Ovary (tissue), 10 donors: ENCODE data around the gene RACK1. TPM values are rescaled to one million over a fixed set of nuclear protein-coding genes. Genes with fewer than 3 reads are reported as not detected.
"Not testable (repeated sequence)": the region's sequence is repeated elsewhere in the genome, so short reads cannot be mapped to it uniquely, and the experiment has no call there.

Experiments
- DNase-seq, 5 donors: peaks; one replicate each; pipeline ENCODE4 v3.0.0-alpha.2; 2019 to 2020
- H3K27ac ChIP-seq, 2 donors: fragments of 200-600 bp; one replicate each; pipeline versions ENCODE4 v1.5.1 to v1.8.0; 2019 to 2022
- H3K27me3 ChIP-seq: fragments of 200-600 bp; one replicate; pipeline ENCODE4 v1.8.0; 2022
- H3K36me3 ChIP-seq: fragments of 200-600 bp; sonication (generic); one replicate; pipeline ENCODE4 v1.5.1; 2019
- H3K4me1 ChIP-seq: one replicate; pipeline ENCODE4 v1.8.1; 2013; ENCODE audit warnings: mild to moderate bottlenecking, moderate library complexity; ENCODE audit not compliant: insufficient read depth
- H3K4me3 ChIP-seq: fragments of 200-600 bp; sonication (generic); one replicate; pipeline ENCODE4 v1.5.1; 2017
- H3K9me3 ChIP-seq, 2 donors: fragments of 200-600 bp in 1 of 2; sonication (generic) in 1 of 2; one replicate each; pipeline versions ENCODE4 v1.5.1 to v1.8.1; 2013 to 2019; ENCODE audit warnings: mild to moderate bottlenecking in 1 of 2, moderate library complexity in 1 of 2
- EP300 ChIP-seq: sonication (generic); formaldehyde crosslinking; IDR thresholded peaks from one replicate; pipeline ENCODE4 v1.6.1; 2017; ENCODE audit warnings: antibody characterized with exemption
- POLR2A ChIP-seq: fragments of 450-650 bp; IDR thresholded peaks from one replicate; pipeline ENCODE4 v1.6.1; 2017; ENCODE audit warnings: antibody characterized with exemption, mild to moderate bottlenecking, moderate library complexity
- WGBS, 3 donors: extraction: QIAGEN DNeasy Blood & Tissue Kit in 1 of 3; methylation state at CpG; one replicate each; pipeline versions ENCODE4 v1.1.5 to v1.1.7; 2013 to 2017; 5-methylcytosine and 5-hydroxymethylcytosine counted together
- intact Hi-C, 4 donors: fragments of 100-400 bp; cut with DNase I; formaldehyde crosslinking; loops; one replicate each; pipeline versions ENCODE4 v1.11.0 to v1.15.1; 2022 to 2023
- long read RNA-seq, 3 donors: library from polyadenylated mRNA in 2 of 3; unstranded in 2 of 3; transcript quantifications; one replicate each; pipeline ENCODE4 v2.0.0 and lab custom pipeline, GENCODE V29; 2021 to 2026
- polyA plus RNA-seq, 2 donors: library from polyadenylated mRNA; stranded (reverse); fragments of 200-250 nt in 1 of 2; fragments of 350-450 nt in 1 of 2; fragmentation: Illumina TruSeq in 1 of 2; extraction: RNeasy Lipid Tissue Mini Kit (QIAGEN cat#74804) in 1 of 2; gene quantifications; one replicate each; pipeline ENCODE4 v1.2.3, GENCODE V29; 2013 to 2014
- total RNA-seq, 7 donors: library from RNA; depleted of rRNA in 2 of 7; stranded (reverse); fragments of >200 nt in 2 of 7; fragmentation: NEBNext Ultra II Directional in 3 of 7; extraction: Animal tissue kit (Norgen Biotek cat#: 25700) in 3 of 7; gene quantifications; one replicate each; pipeline versions ENCODE4 v1.1.0 to v1.2.4, GENCODE V29; 2016 to 2023
- TF ChIP-seq, protein P1 (sequence below), 3 donors: fragments of 450-650 bp in 2 of 3; fragments of 200-600 bp in 1 of 3; IDR thresholded peaks; one replicate each; pipeline versions ENCODE4 v1.5.1 to v1.8.0; 2016 to 2022; ENCODE audit warnings: antibody characterized with exemption in 3 of 3, mild to moderate bottlenecking in 1 of 3
- donor health status: DM: no; HTN: no; CAD: no; lungs with moderate emphysema.
- donor health status: DM: no; HTN: no; CAD: no.
- donor health status: Bipolar disorder and iron deficiency.
- donor health status: DM: yes; HTN: yes; CAD: no.
- donor health status: DM: no; HTN: no; CAD: no.
- donor health status: DM: yes; HTN: yes; CAD: no.

RACK1 gene
- 1,000 to 10,000 TPM; 2,570 to 4,531 (median 3,203) TPM for total RNA-seq
- 1,000 to 10,000 TPM; 2,702 to 4,895 TPM for polyA plus RNA-seq
- long read RNA-seq, donor 1, transcript RACK1-230 (7 exons, 1,651 nt): minor isoform, 13 of 10,248 reads
- long read RNA-seq, donor 1, transcript RACK1-224 (8 exons, 1,150 nt): minor isoform, 260 of 10,248 reads
- long read RNA-seq, donor 1, transcript RACK1-210 (8 exons, 1,098 nt): minor isoform, 118 of 10,248 reads
- long read RNA-seq, donor 1, transcript RACK1-227 (8 exons, 1,403 nt): major isoform, 9,310 of 10,248 reads
- long read RNA-seq, donor 1, partial matches to known transcripts: 174 of 10,248 reads
- long read RNA-seq, donor 1, other reads (novel, unspliced or antisense): 344 of 10,248 reads
- long read RNA-seq, donor 2, transcript RACK1-224 (8 exons, 1,150 nt): minor isoform, 11 of 1,114 reads
- long read RNA-seq, donor 2, transcript RACK1-227 (8 exons, 1,403 nt): major isoform, 468 of 1,114 reads
- long read RNA-seq, donor 2, transcript RACK1-233 (3 exons, 791 nt): minor isoform, 14 of 1,114 reads
- long read RNA-seq, donor 2, transcript RACK1-210 (8 exons, 1,098 nt): minor isoform, 364 of 1,114 reads
- long read RNA-seq, donor 2, partial matches to known transcripts: 207 of 1,114 reads
- long read RNA-seq, donor 2, other reads (novel, unspliced or antisense): 27 of 1,114 reads
- long read RNA-seq, donor 3, transcript RACK1-227 (8 exons, 1,403 nt): major isoform, 2,492 of 2,700 reads
- long read RNA-seq, donor 3, transcript RACK1-210 (8 exons, 1,098 nt): minor isoform, 41 of 2,700 reads
- long read RNA-seq, donor 3, transcript RACK1-230 (7 exons, 1,651 nt): minor isoform, 7 of 2,700 reads
- long read RNA-seq, donor 3, transcript RACK1-224 (8 exons, 1,150 nt): minor isoform, 58 of 2,700 reads
- long read RNA-seq, donor 3, partial matches to known transcripts: 39 of 2,700 reads
- long read RNA-seq, donor 3, other reads (novel, unspliced or antisense): 52 of 2,700 reads

DNA sequence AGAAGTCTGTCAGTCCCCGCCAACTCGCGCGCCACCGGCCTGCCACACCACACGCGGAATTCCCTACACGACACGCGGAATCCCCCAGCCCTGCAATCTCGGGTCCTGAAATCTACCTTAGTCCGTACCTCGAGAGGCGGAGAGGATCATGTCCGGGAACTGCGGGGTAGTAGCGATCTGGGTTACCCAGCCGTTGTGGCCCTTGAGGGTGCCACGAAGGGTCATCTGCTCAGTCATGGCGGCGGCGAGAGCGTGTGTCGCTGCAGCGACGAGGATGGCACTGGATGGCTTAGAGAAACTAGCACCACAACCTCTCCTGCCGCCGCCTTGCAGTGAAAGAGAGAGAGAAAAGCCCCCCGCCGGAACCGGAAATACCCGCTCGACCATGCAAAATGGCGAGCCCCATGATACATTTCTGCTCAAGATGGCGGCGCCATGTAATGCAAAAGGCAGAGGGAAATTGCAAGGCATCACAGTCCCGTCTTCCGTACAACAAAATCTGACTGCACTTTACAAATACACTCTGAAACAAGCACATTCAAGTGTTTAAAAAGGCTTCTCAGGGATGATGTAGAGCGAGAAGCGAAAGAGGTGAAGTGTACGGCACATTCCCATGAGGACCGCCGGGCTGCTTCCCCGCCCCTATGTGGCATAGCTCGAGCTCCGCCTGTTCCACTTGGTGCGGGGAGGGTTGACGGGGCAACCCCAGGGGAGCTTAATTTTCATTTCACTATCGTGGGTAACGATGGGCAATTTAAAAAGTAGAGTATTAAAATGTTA lies at the start of gene RACK1:
Gene RACK1 (minus strand): TSS at position 343 of the 780 bp plus-strand sequence. CDS start 106 bp downstream, at position 237.
- Histone ChIP-seq H3K27me3 (no peaks in the 10 kb centered on the region), H3K4me1 (peaks cover 18% of the 10 kb centered on the region), H3K36me3 (no peaks in the 10 kb centered on the region), H3K9me3 (no peaks in the 10 kb centered on the region), H3K4me3 (peak within 1 kb of the TSS; percentile 77), H3K27ac (peak within 1 kb of the TSS; percentile 67 to 74)
- intact Hi-C loops: loop anchor here in 2 of 4 donors (2.0 to 10.0 kb wide), 3 partner anchors 19 to 429 kb away; partner anchors contain the start of gene TRIM41 (in 1 of the 2)
- TF ChIP-seq POLR2A (peak; percentile 66), EP300 (no peak)
- TF ChIP-seq, protein P1, sequence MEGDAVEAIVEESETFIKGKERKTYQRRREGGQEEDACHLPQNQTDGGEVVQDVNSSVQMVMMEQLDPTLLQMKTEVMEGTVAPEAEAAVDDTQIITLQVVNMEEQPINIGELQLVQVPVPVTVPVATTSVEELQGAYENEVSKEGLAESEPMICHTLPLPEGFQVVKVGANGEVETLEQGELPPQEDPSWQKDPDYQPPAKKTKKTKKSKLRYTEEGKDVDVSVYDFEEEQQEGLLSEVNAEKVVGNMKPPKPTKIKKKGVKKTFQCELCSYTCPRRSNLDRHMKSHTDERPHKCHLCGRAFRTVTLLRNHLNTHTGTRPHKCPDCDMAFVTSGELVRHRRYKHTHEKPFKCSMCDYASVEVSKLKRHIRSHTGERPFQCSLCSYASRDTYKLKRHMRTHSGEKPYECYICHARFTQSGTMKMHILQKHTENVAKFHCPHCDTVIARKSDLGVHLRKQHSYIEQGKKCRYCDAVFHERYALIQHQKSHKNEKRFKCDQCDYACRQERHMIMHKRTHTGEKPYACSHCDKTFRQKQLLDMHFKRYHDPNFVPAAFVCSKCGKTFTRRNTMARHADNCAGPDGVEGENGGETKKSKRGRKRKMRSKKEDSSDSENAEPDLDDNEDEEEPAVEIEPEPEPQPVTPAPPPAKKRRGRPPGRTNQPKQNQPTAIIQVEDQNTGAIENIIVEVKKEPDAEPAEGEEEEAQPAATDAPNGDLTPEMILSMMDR (IDR thresholded peaks at IDR 0.05): peak in 1 of 3 donors; percentile 11
- peak; percentile 83 to 89 (median 85) for DNase-seq
- WGBS, 3 donors: 0% methylated on average over 50 of the region's 50 CpGs

GRCh38 chr5:181287331-181287730 lies 43.6 kb upstream of the RACK1 start:
- H3K36me3 ChIP-seq, H3K27me3 ChIP-seq, DNase-seq, H3K9me3 ChIP-seq, intact Hi-C loops, H3K27ac ChIP-seq, H3K4me3 ChIP-seq, H3K4me1 ChIP-seq: not testable (repeated sequence)
- 77 to 83% (median 82%) methylated on average over 1 of the region's 1 CpG for WGBS, 3 donors

GRCh38 chr5:181285962-181286705 lies 42.4 kb upstream of the RACK1 start:
- H3K9me3 ChIP-seq, H3K27ac ChIP-seq, DNase-seq, H3K4me3 ChIP-seq, H3K4me1 ChIP-seq, H3K27me3 ChIP-seq, H3K36me3 ChIP-seq, intact Hi-C loops: not testable (repeated sequence)
- 91 to 95% (median 94%) methylated on average over 10 of the region's 10 CpGs for WGBS, 3 donors

GRCh38 chr5:181283841-181284755 lies 40.4 kb upstream of the RACK1 start:
- H3K27ac ChIP-seq, H3K27me3 ChIP-seq, H3K36me3 ChIP-seq, H3K4me3 ChIP-seq, H3K9me3 ChIP-seq, intact Hi-C loops, H3K4me1 ChIP-seq, DNase-seq: not testable (repeated sequence)
- WGBS, 3 donors: 59 to 73% (median 60%) methylated on average over 5 to 6 of the region's 6 CpGs

DNA sequence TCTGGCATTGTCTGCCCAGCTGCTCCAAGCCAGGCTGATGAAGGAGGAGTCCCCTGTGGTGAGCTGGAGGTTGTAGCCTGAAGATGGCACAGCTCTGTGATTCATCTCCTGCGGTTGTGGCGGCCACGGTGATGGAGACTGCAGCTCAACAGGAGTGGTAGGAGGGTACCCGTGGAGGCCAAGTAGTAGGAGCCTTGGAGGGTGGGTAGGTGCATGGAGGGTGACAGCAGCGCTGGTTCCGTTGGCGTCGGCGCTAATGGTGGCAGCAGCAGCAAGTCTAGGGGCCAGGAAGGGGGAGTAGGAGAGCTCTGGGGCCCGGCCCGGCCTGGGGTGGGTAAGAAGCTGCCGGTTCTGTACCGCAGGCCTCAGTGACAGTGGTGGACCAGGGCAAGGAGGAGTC lies 39.6 kb upstream of the RACK1 start:
- intact Hi-C loops: no loop called here
- 82 to 90% (median 88%) methylated on average over 13 of the region's 13 CpGs for WGBS, 3 donors
- Histone ChIP-seq H3K9me3 (no peaks in the 10 kb centered on the region), H3K36me3 (no peaks in the 10 kb centered on the region), H3K27me3 (no peaks in the 10 kb centered on the region), H3K4me3 (no peak overlapping the region), H3K27ac (no peak overlapping the region), H3K4me1 (no peaks in the 10 kb centered on the region)
- no peak for DNase-seq
- TF ChIP-seq EP300: no peak
- TF ChIP-seq, protein P1 (IDR thresholded peaks at IDR 0.05): no peak
- TF ChIP-seq POLR2A: no peak
